K562 (cell line): ENCODE results near the gene CTXN3. TPM values are rescaled to one million over a fixed set of nuclear protein-coding genes. Genes with fewer than 3 reads are reported as not detected.

ENCODE experiments used
- ATAC-seq: fragments of 200-7000 bp; cut with Tn5 transposase; 3 replicates; pipeline ENCODE4 v1.9.1; 2020; ENCODE audit warnings: moderate library complexity
- BruUV-seq: library from RNA; stranded (reverse); fragments of 400-500 nt; replicated peaks from 2 replicates; lab custom pipeline; 2021; lab: Mats Ljungman, UMichigan
- CTCF ChIA-PET: fragments of 300-600 bp; formaldehyde crosslinking; extraction: SDS; loops from one replicate; lab custom pipeline; 2021; ENCODE audit warnings: low intra/inter-chr PET ratio; lab: Yijun Ruan, JAX
- POLR2A ChIA-PET: fragments of 300-600, 350-650 bp; sonication (Branson Sonifier 250); formaldehyde crosslinking; extraction: SDS; loops from one replicate; lab custom pipeline; 2021; ENCODE audit warnings: antibody characterized with exemption, inconsistent platforms; lab: Yijun Ruan, JAX
- DNase-seq, 4 experiments: peaks; one replicate each; pipeline versions ENCODE4 v3.0.0 to v3.0.0-alpha.2; 2011 to 2018; ENCODE audit warnings: low spot score in 3 of 4, mixed read lengths in 3 of 4; ENCODE audit errors: extremely low read depth in 1 of 4
- FAIRE-seq: peaks from 2 replicates; lab custom pipeline; 2011; peaks lifted over from hg19 to GRCh38; lab: Jason Lieb, UNC
- H2AFZ ChIP-seq: 2 replicates; pipeline ENCODE4 v1.6.0; 2011; ENCODE audit warnings: low read depth, low read length, control low read depth, inconsistent platforms
- H3K27ac ChIP-seq: fragments of 200-600 bp; 3 replicates; pipeline ENCODE4 v1.8.0; 2011; ENCODE audit warnings: low read depth, mild to moderate bottlenecking, control low read depth, inconsistent platforms, low read length, moderate library complexity, mixed read lengths; ENCODE audit errors: extremely low read depth
- H3K27me3 ChIP-seq, 2 experiments: fragments of 300-600 bp in 1 of 2; 2 replicates in 1 of 2; 3 replicates in 1 of 2; pipeline versions ENCODE4 v1.6.0 to v1.8.0; 2011; ENCODE audit warnings: inconsistent platforms in 2 of 2, low read length in 2 of 2, mild to moderate bottlenecking in 1 of 2, mixed read lengths in 1 of 2, moderate library complexity in 1 of 2; ENCODE audit not compliant: control insufficient read depth in 2 of 2, insufficient read depth in 2 of 2
- H3K36me3 ChIP-seq: fragments of 300-600 bp; 3 replicates; pipeline ENCODE4 v1.8.0; 2011; ENCODE audit warnings: mild to moderate bottlenecking, low read length, inconsistent platforms; ENCODE audit not compliant: control insufficient read depth, insufficient read depth
- H3K4me1 ChIP-seq, 2 experiments: fragments of 200-600 bp in 1 of 2; replicated peaks in 1 of 2; 2 replicates in 1 of 2; 3 replicates in 1 of 2; pipeline versions ENCODE4 v1.5.1 to v1.8.0; 2011; ENCODE audit warnings: inconsistent platforms in 2 of 2, low read length in 2 of 2, mild to moderate bottlenecking in 1 of 2, mixed read lengths in 1 of 2, moderate library complexity in 1 of 2; ENCODE audit not compliant: control insufficient read depth in 2 of 2, insufficient read depth in 2 of 2
- H3K4me2 ChIP-seq: 2 replicates; pipeline ENCODE4 v1.6.1; 2011; ENCODE audit warnings: low read length, control low read depth, inconsistent platforms, mixed read lengths; ENCODE audit not compliant: insufficient read depth
- H3K4me3 ChIP-seq: fragments of 200-600 bp; sonication (generic), shearing (Covaris generic); 2 replicates; pipeline ENCODE4 v1.5.1; 2016; ENCODE audit warnings: control low read depth, inconsistent platforms
- H3K79me2 ChIP-seq: fragments of 200-600 bp; 3 replicates; pipeline ENCODE4 v1.8.0; 2011; ENCODE audit warnings: low read length, inconsistent platforms; ENCODE audit not compliant: control insufficient read depth, insufficient read depth
- H3K9ac ChIP-seq, 2 experiments: 2 replicates each; pipeline versions ENCODE4 v1.6.0 to v1.6.1; 2011; ENCODE audit warnings: low read depth in 2 of 2, low read length in 2 of 2, control low read depth in 1 of 2, inconsistent platforms in 1 of 2, mild to moderate bottlenecking in 1 of 2, mixed read lengths in 1 of 2; ENCODE audit not compliant: insufficient read depth in 1 of 2
- H3K9me1 ChIP-seq: one replicate; pipeline ENCODE4 v1.6.0; 2011; ENCODE audit warnings: inconsistent platforms, mild to moderate bottlenecking, low read length, moderate library complexity; ENCODE audit not compliant: control insufficient read depth, insufficient read depth
- H3K9me3 ChIP-seq: replicated peaks from 2 replicates; pipeline ENCODE4 v1.5.1; 2011; ENCODE audit warnings: low read depth, low read length, inconsistent platforms; ENCODE audit not compliant: control insufficient read depth, insufficient read depth
- H4K20me1 ChIP-seq: replicated peaks from 2 replicates; pipeline ENCODE4 v1.6.1; 2011; ENCODE audit warnings: low read length, inconsistent platforms, mixed read lengths; ENCODE audit not compliant: control insufficient read depth, insufficient read depth
- CC2D1A ChIP-seq: fragments of 450-650 bp; IDR thresholded peaks from 2 replicates; pipeline ENCODE4 v1.6.1; 2017; ENCODE audit warnings: mild to moderate bottlenecking
- CHD4 ChIP-seq: fragments of 200-600 bp; sonication (generic); IDR thresholded peaks from 3 replicates; pipeline ENCODE4 v1.6.1; 2012; ENCODE audit warnings: low read depth, mild to moderate bottlenecking, mixed read lengths, low read length, inconsistent platforms; ENCODE audit not compliant: insufficient read depth, insufficient replicate concordance, poor library complexity, severe bottlenecking
- EP300 ChIP-seq: IDR thresholded peaks from 2 replicates; pipeline ENCODE4 v1.6.1; 2012; ENCODE audit warnings: low read length, improper control_type of control experiment
- ILK ChIP-seq: fragments of 450-650 bp; IDR thresholded peaks from 2 replicates; pipeline ENCODE4 v1.6.1; 2016; ENCODE audit warnings: missing genetic modification characterization, low read depth, mild to moderate bottlenecking, missing compliant biosample characterization, moderate library complexity, borderline replicate concordance
- RB1 ChIP-seq: fragments of 450-650 bp; IDR thresholded peaks from 2 replicates; pipeline ENCODE4 v1.6.1; 2017; ENCODE audit warnings: low read depth, mild to moderate bottlenecking
- RBM34 ChIP-seq: fragments of 200-400 bp; formaldehyde crosslinking; IDR thresholded peaks from 2 replicates; pipeline ENCODE4 v1.6.1; 2018; ENCODE audit warnings: low read length, borderline replicate concordance; ENCODE audit not compliant: insufficient read depth
- TAL1 ChIP-seq: fragments of 450-650 bp; IDR thresholded peaks from 2 replicates; pipeline ENCODE4 v1.6.1; 2016; ENCODE audit warnings: mild to moderate bottlenecking
- WGBS: fragments of 100-300 bp; shearing (Covaris generic); methylation state at CpG from one replicate; pipeline ENCODE4 v1.1.6; 2016; ENCODE audit warnings: low coverage, mixed read lengths; ENCODE audit not compliant: insufficient coverage; ENCODE audit errors: missing lambda C conversion rate; 5-methylcytosine and 5-hydroxymethylcytosine counted together
- in situ Hi-C: fragments of 300-500 bp; cut with MboI; formaldehyde crosslinking; loops from 4 replicates; pipeline ENCODE4 v1.15.0; 2018; ENCODE audit warnings: inconsistent platforms, mixed read lengths
- intact Hi-C: fragments of 100-400 bp; cut with micrococcal nuclease; formaldehyde crosslinking; loops from 2 replicates; pipeline ENCODE4 v1.14.2; 2022
- polyA plus RNA-seq, 8 experiments: library from polyadenylated mRNA; depleted of rRNA in 4 of 8; stranded (reverse) in 5 of 8; unstranded in 3 of 8; fragments of >200 nt; fragmentation: Nextera tagmentation in 2 of 8; fragmentation: Illumina TruSeq in 1 of 8; extraction: Ambion mirVana in 2 of 8; extraction: Trizol in 1 of 8; gene quantifications; 2 replicates each; pipeline versions ENCODE4 v1.2.1 to v1.2.3, GENCODE V29; 2011 to 2014; ENCODE audit warnings: inconsistent platforms in 1 of 8, missing spikeins in 1 of 8
- total RNA-seq, 7 experiments: library from RNA; depleted of rRNA in 6 of 7; stranded (reverse); fragments of >200 nt in 6 of 7; fragmentation: Illumina TruSeq in 2 of 7; extraction: Trizol in 2 of 7; gene quantifications; 2 replicates each; pipeline versions ENCODE4 v1.2.1 to v1.2.3, GENCODE V29; 2011 to 2021; ENCODE audit warnings: low replicate concordance in 1 of 7

The CTXN3 gene
- total and polyA plus RNA-seq, 9 of the 15 experiments (the other 6 are each of a cell fraction or from before 2014, with no cell fraction given), result not detected

DNA sequence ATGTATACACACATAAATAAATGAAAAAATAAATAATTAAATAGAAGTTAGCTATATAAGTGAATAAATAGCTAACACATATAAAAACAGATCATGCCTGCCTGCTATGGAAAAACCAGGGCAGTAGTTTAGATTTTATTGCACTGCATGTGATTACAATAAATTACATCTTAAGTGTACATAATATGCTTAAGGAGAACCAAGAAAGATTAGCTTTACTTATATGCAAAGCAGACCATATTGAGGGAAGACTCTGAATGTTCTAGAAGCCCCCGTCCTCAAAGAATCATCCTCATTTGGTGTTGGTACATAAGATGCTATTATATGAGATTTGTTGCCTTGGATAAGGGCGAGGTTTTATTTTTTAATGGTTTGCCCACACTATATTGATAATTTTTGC is 5.9 kb upstream of the CTXN3 start:
- no peaks in the 10 kb centered on the region for H3K9me1 ChIP-seq
- DNase-seq, result no peak
- H4K20me1 ChIP-seq, result no peaks in the 10 kb centered on the region
- CTCF ChIA-PET, result no interaction called here
- in situ Hi-C loops (no loop called here), intact Hi-C loops (no loop called here)
- H3K9me3 ChIP-seq, result no peaks in the 10 kb centered on the region
- H3K79me2 ChIP-seq, result no peaks in the 10 kb centered on the region
- no peak overlapping the region for H2AFZ ChIP-seq
- H3K36me3 ChIP-seq, result no peaks in the 10 kb centered on the region
- POLR2A ChIA-PET, result interaction anchor here (1.1 kb wide), 1 partner anchor 11 kb away, joined by 4 read pairs; no protein-coding TSS in a partner anchor
- no peak overlapping the region for H3K4me2 ChIP-seq
- no peaks in the 10 kb centered on the region for H3K4me1 ChIP-seq
- H3K4me3 ChIP-seq, result no peak overlapping the region
- no TSS peak for BruUV-seq
- H3K9ac ChIP-seq, result no peak overlapping the region
- TF ChIP-seq TAL1 (no peak), ILK (tag) (no peak), EP300 (no peak), RBM34 (no peak), RB1 (no peak), CHD4 (no peak), CC2D1A (no peak)
- 0% methylated on average over 2 of the region's 2 CpGs for WGBS
- H3K27ac ChIP-seq, result no peak overlapping the region
- no peak for ATAC-seq
- H3K27me3 ChIP-seq, result peaks cover 0 to 2% of the 10 kb centered on the region in 2 experiments; a peak in 3 of 5 replicates
- FAIRE-seq, result no peak
